IMR-90 (cell line): ENCODE results near the gene PGAM4.

ENCODE experiments used
- BHLHE40 ChIP-seq: fragments of 150-350 bp; IDR thresholded peaks from 2 replicates; pipeline ENCODE4 v1.6.1; 2016; ENCODE audit warnings: mild to moderate bottlenecking, low read depth, low read length
- CEBPB ChIP-seq: IDR thresholded peaks from 2 replicates; pipeline ENCODE4 v1.6.1; 2012; ENCODE audit warnings: low read depth, low read length, improper control_type of control experiment
- FOS ChIP-seq: fragments of 150-350 bp; IDR thresholded peaks from 2 replicates; pipeline ENCODE4 v1.6.1; 2016; ENCODE audit warnings: low read depth, low read length
- MXI1 ChIP-seq: IDR thresholded peaks from 2 replicates; pipeline ENCODE4 v1.6.1; 2012; ENCODE audit warnings: low read depth, mild to moderate bottlenecking, low read length, moderate library complexity, borderline replicate concordance
- POLR2A ChIP-seq: IDR thresholded peaks from 2 replicates; pipeline ENCODE4 v1.6.1; 2012; ENCODE audit warnings: mild to moderate bottlenecking, low read depth, low read length
- RAD21 ChIP-seq: IDR thresholded peaks from 2 replicates; pipeline ENCODE4 v1.6.1; 2012; ENCODE audit warnings: low read length, improper control_type of control experiment
- RFX5 ChIP-seq: IDR thresholded peaks from 2 replicates; pipeline ENCODE4 v1.8.0; 2012; ENCODE audit warnings: low read depth, mild to moderate bottlenecking, low read length, moderate library complexity
- SMC3 ChIP-seq: fragments of 150-350 bp; IDR thresholded peaks from 2 replicates; pipeline ENCODE4 v1.6.1; 2016; ENCODE audit warnings: low read depth, mild to moderate bottlenecking, antibody characterized with exemption, low read length, moderate library complexity
- TF ChIP-seq, protein P1 (sequence below): conservative IDR thresholded peaks from 2 replicates; pipeline ENCODE4 v1.5.1; 2012; ENCODE audit warnings: mild to moderate bottlenecking, low read depth, low read length, improper control_type of control experiment
- TF ChIP-seq, protein P2 (sequence below): fragments of 150-350 bp; IDR thresholded peaks from 2 replicates; pipeline ENCODE4 v1.6.1; 2016; ENCODE audit warnings: low read depth, mild to moderate bottlenecking, low read length, moderate library complexity, borderline replicate concordance
- TF ChIP-seq, protein P3 (sequence below): fragments of 150-350 bp; IDR thresholded peaks from 2 replicates; pipeline ENCODE4 v1.6.1; 2017; ENCODE audit warnings: mild to moderate bottlenecking, antibody characterized with exemption, low read length, low read depth

DNA sequence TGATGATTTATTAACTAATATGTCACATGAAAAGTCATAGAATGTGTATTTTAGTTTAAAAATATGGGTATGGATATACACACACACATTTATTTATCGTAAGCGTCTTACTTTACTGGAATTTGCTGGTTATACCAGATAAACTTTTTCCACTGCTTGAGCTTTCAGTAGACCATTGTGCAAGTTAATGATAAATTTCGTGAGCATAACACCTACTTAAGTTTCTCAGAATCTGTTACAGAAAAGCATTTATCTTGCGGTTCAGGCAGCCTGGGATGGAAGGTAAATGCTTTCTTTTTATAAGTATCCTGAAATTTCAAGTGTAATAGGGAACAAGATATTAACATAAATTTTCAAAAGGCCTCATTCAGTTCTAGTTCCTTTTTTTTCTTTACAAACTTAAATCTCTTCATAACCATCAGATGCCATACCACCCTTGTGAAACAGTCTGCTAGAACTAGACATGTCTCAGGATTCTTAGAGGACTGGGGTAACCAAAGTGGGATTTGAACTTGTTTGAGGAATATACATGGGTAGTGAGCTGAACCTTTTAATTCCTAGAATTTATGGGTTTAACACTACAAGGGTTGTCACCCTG, 31.3 kb downstream of the PGAM4 start:
- TF ChIP-seq, protein P1, sequence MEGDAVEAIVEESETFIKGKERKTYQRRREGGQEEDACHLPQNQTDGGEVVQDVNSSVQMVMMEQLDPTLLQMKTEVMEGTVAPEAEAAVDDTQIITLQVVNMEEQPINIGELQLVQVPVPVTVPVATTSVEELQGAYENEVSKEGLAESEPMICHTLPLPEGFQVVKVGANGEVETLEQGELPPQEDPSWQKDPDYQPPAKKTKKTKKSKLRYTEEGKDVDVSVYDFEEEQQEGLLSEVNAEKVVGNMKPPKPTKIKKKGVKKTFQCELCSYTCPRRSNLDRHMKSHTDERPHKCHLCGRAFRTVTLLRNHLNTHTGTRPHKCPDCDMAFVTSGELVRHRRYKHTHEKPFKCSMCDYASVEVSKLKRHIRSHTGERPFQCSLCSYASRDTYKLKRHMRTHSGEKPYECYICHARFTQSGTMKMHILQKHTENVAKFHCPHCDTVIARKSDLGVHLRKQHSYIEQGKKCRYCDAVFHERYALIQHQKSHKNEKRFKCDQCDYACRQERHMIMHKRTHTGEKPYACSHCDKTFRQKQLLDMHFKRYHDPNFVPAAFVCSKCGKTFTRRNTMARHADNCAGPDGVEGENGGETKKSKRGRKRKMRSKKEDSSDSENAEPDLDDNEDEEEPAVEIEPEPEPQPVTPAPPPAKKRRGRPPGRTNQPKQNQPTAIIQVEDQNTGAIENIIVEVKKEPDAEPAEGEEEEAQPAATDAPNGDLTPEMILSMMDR: no peak
- TF ChIP-seq FOS (no peak), POLR2A (no peak), MXI1 (no peak), RAD21 (no peak), SMC3 (no peak), CEBPB (no peak), RFX5 (no peak), BHLHE40 (no peak)
- TF ChIP-seq, protein P2, sequence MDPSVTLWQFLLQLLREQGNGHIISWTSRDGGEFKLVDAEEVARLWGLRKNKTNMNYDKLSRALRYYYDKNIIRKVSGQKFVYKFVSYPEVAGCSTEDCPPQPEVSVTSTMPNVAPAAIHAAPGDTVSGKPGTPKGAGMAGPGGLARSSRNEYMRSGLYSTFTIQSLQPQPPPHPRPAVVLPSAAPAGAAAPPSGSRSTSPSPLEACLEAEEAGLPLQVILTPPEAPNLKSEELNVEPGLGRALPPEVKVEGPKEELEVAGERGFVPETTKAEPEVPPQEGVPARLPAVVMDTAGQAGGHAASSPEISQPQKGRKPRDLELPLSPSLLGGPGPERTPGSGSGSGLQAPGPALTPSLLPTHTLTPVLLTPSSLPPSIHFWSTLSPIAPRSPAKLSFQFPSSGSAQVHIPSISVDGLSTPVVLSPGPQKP: no peak
- TF ChIP-seq, protein P3, sequence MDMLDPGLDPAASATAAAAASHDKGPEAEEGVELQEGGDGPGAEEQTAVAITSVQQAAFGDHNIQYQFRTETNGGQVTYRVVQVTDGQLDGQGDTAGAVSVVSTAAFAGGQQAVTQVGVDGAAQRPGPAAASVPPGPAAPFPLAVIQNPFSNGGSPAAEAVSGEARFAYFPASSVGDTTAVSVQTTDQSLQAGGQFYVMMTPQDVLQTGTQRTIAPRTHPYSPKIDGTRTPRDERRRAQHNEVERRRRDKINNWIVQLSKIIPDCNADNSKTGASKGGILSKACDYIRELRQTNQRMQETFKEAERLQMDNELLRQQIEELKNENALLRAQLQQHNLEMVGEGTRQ: no peak
